SK-N-SH (cell line): ENCODE results near the gene PAGE2B. TPM values are rescaled to one million over a fixed set of nuclear protein-coding genes. Genes with fewer than 3 reads are reported as not detected.

Experiments used
- CTCF ChIA-PET: fragments of 300-600, 350-600 bp; formaldehyde crosslinking; extraction: SDS; loops from one replicate; lab custom pipeline; 2021; lab: Yijun Ruan, JAX
- POLR2A ChIA-PET: fragments of 350-600 bp; sonication (Branson Sonifier 250); formaldehyde crosslinking; extraction: SDS; loops from one replicate; lab custom pipeline; 2020; ENCODE audit warnings: antibody characterized with exemption, inconsistent platforms; lab: Yijun Ruan, JAX
- DNase-seq: peaks from one replicate; pipeline ENCODE4 v3.0.0; 2012
- H2AFZ ChIP-seq: fragments of 200-600 bp; sonication (generic); 2 replicates; pipeline ENCODE4 v1.8.1; 2016; ENCODE audit warnings: antibody characterized with exemption, mild to moderate bottlenecking, low read depth
- H3F3A ChIP-seq: fragments of 200-600 bp; sonication (generic); replicated peaks from 2 replicates; pipeline ENCODE3; 2016; ENCODE audit warnings: antibody characterized with exemption, mild to moderate bottlenecking; ENCODE audit not compliant: insufficient read depth
- H3K27ac ChIP-seq, 2 experiments: fragments of 200-500 bp in 1 of 2; fragments of 200-600 bp in 1 of 2; sonication (Bioruptor generic) in 1 of 2; sonication (generic), shearing (Covaris generic) in 1 of 2; 2 replicates each; pipeline versions ENCODE4 v1.5.1 to v1.6.1; 2014 to 2016; ENCODE audit warnings: low read depth in 2 of 2, inconsistent platforms in 1 of 2, low read length in 1 of 2, mild to moderate bottlenecking in 1 of 2, mixed read lengths in 1 of 2
- H3K27me3 ChIP-seq: fragments of 200-600 bp; sonication (generic), shearing (Covaris generic); 2 replicates; pipeline ENCODE4 v1.6.1; 2016; ENCODE audit warnings: mixed run types; ENCODE audit not compliant: insufficient read depth
- H3K36me3 ChIP-seq, 2 experiments: fragments of 200-500 bp in 1 of 2; fragments of 200-600 bp in 1 of 2; sonication (Bioruptor generic) in 1 of 2; sonication (generic) in 1 of 2; replicated peaks in 1 of 2; 2 replicates each; pipeline versions ENCODE3 to v1.5.1; 2014 to 2016; ENCODE audit warnings: low read length in 1 of 2, mild to moderate bottlenecking in 1 of 2; ENCODE audit not compliant: insufficient read depth in 2 of 2, control insufficient read depth in 1 of 2
- H3K4me1 ChIP-seq, 2 experiments: fragments of 200-500 bp in 1 of 2; fragments of 200-600 bp in 1 of 2; sonication (Bioruptor generic) in 1 of 2; sonication (generic), shearing (Covaris generic) in 1 of 2; 2 replicates each; pipeline versions ENCODE4 v1.5.1 to v1.6.1; 2014 to 2016; ENCODE audit warnings: low read depth in 1 of 2, low read length in 1 of 2, mixed run types in 1 of 2; ENCODE audit not compliant: insufficient read depth in 2 of 2, control insufficient read depth in 1 of 2
- H3K4me2 ChIP-seq: fragments of 200-600 bp; sonication (generic), shearing (Covaris generic); 2 replicates; pipeline ENCODE4 v1.6.1; 2017; ENCODE audit warnings: mixed run types
- H3K4me3 ChIP-seq, 2 experiments: fragments of 200-500 bp in 1 of 2; fragments of 200-600 bp in 1 of 2; sonication (Bioruptor generic) in 1 of 2; sonication (generic), shearing (Covaris generic) in 1 of 2; 2 replicates each; pipeline versions ENCODE4 v1.5.1 to v1.8.1; 2014 to 2016; ENCODE audit warnings: low read depth in 2 of 2, inconsistent platforms in 1 of 2, low read length in 1 of 2, mild to moderate bottlenecking in 1 of 2, mixed read lengths in 1 of 2, moderate library complexity in 1 of 2
- H3K79me2 ChIP-seq: fragments of 200-600 bp; sonication (generic); 2 replicates; pipeline ENCODE4 v1.8.1; 2017; ENCODE audit warnings: mild to moderate bottlenecking; ENCODE audit not compliant: insufficient read depth
- H3K9ac ChIP-seq: fragments of 200-600 bp; sonication (generic); 2 replicates; pipeline ENCODE4 v1.6.1; 2017; ENCODE audit warnings: mixed run types
- H3K9me2 ChIP-seq: fragments of 200-600 bp; sonication (generic); 2 replicates; pipeline ENCODE4 v1.6.1; 2017; ENCODE audit warnings: mixed run types
- H3K9me3 ChIP-seq: fragments of 200-600 bp; sonication (generic); 2 replicates; pipeline ENCODE4 v1.6.1; 2017; ENCODE audit warnings: mixed run types, mild to moderate bottlenecking, moderate library complexity
- H4K20me1 ChIP-seq: fragments of 200-600 bp; sonication (generic); 2 replicates; pipeline ENCODE4 v1.6.1; 2017; ENCODE audit warnings: mild to moderate bottlenecking, mixed run types; ENCODE audit not compliant: insufficient read depth
- CTCF ChIP-seq: fragments of 200-600 bp; sonication (generic); IDR thresholded peaks from 2 replicates; pipeline ENCODE4 v1.6.1; 2017; ENCODE audit warnings: antibody characterized with exemption, mild to moderate bottlenecking, moderate library complexity
- ELF1 ChIP-seq: IDR thresholded peaks from 2 replicates; pipeline ENCODE4 v1.4.0; 2012
- EZH2phosphoT487 ChIP-seq: fragments of 200-600 bp; sonication (generic); IDR thresholded peaks from 2 replicates; pipeline ENCODE4 v1.6.1; 2017; ENCODE audit warnings: low read depth, mixed run types, mild to moderate bottlenecking, antibody characterized with exemption, moderate library complexity, borderline replicate concordance
- FOSL2 ChIP-seq: IDR thresholded peaks from 2 replicates; pipeline ENCODE4 v1.4.0; 2012; ENCODE audit warnings: low read depth, mild to moderate bottlenecking, moderate library complexity, borderline replicate concordance
- FOXM1 ChIP-seq: IDR thresholded peaks from 2 replicates; pipeline ENCODE4 v1.4.0; 2012; ENCODE audit warnings: low read depth, mild to moderate bottlenecking
- JUND ChIP-seq: IDR thresholded peaks from 2 replicates; pipeline ENCODE4 v1.4.0; 2012
- MEF2A ChIP-seq: IDR thresholded peaks from 2 replicates; pipeline ENCODE4 v1.4.0; 2012; ENCODE audit warnings: low read depth, borderline replicate concordance
- MXI1 ChIP-seq: IDR thresholded peaks from 2 replicates; pipeline ENCODE4 v1.6.1; 2012; ENCODE audit warnings: mild to moderate bottlenecking, low read depth, low read length, improper control_type of control experiment
- NRF1 ChIP-seq: IDR thresholded peaks from 2 replicates; pipeline ENCODE4 v1.6.1; 2012; ENCODE audit warnings: low read depth, mild to moderate bottlenecking, low read length
- PBX3 ChIP-seq: IDR thresholded peaks from 2 replicates; pipeline ENCODE4; 2012
- RAD21 ChIP-seq: IDR thresholded peaks from 2 replicates; pipeline ENCODE4 v1.6.1; 2012; ENCODE audit warnings: mild to moderate bottlenecking, low read length
- RCOR1 ChIP-seq: fragments of 150-350 bp; IDR thresholded peaks from 2 replicates; pipeline ENCODE4 v1.6.1; 2017; ENCODE audit warnings: antibody characterized with exemption, low read length
- SMC3 ChIP-seq: IDR thresholded peaks from 2 replicates; pipeline ENCODE4 v1.6.1; 2012; ENCODE audit warnings: low read depth, low read length, improper control_type of control experiment
- TAF1 ChIP-seq: IDR thresholded peaks from 2 replicates; pipeline ENCODE4 v1.6.1; 2012; ENCODE audit warnings: low read depth, mild to moderate bottlenecking, low read length, moderate library complexity, borderline replicate concordance
- TCF12 ChIP-seq: IDR thresholded peaks from 2 replicates; pipeline ENCODE4 v1.4.0; 2012
- YY1 ChIP-seq: IDR thresholded peaks from 2 replicates; pipeline ENCODE4 v1.4.0; 2012; ENCODE audit warnings: low read depth, mild to moderate bottlenecking
- ZBTB33 ChIP-seq: IDR thresholded peaks from 2 replicates; pipeline ENCODE4 v1.4.0; 2012; ENCODE audit warnings: low read depth, borderline replicate concordance
- WGBS: methylation state at CpG from one replicate; pipeline ENCODE4 v1.1.6; 2017; ENCODE audit warnings: low lambda C conversion rate; 5-methylcytosine and 5-hydroxymethylcytosine counted together
- polyA plus RNA-seq, 3 experiments: library from polyadenylated mRNA; depleted of rRNA; stranded (reverse); fragments of >200 nt; gene quantifications; 2 replicates each; pipeline ENCODE4 v1.2.3, GENCODE V29; 2012

PAGE2B gene
- polyA plus RNA-seq, 1 of the 3 experiments (the other 2 are of a cell fraction): 0.31 TPM

GRCh38 chrX:55056820-55057674 is 17.8 kb upstream of the PAGE2B start:
- TF ChIP-seq SMC3: no peak
- TF ChIP-seq ELF1: no peak
- no peak for TF ChIP-seq FOXM1
- TF ChIP-seq NRF1: no peak
- no peak for TF ChIP-seq JUND
- no peak for TF ChIP-seq TAF1
- ChIA-PET POLR2A (interaction anchor here (1.2 kb wide), 1 partner anchor 417 kb away, joined by 4 read pairs; no protein-coding TSS in a partner anchor), CTCF (interaction anchor here (0.8 to 1.5 kb wide), 14 partner anchors 11 to 604 kb away, joined by 3 to 7 read pairs (median 3); partner anchors contain the start of gene ITIH6)
- Histone ChIP-seq H2AFZ (peak overlapping the region; percentile 49; the same call in 1 of the 2 replicates), H3K27me3 (no peaks in the 10 kb centered on the region; the same call in 1 of the 2 replicates), H4K20me1 (no peaks in the 10 kb centered on the region), H3K4me1 (no peaks in the 10 kb centered on the region), H3K27ac (peak overlapping the region in 1 of 2 experiments; percentile 44; a peak in 2 of 4 replicates), H3K9me2 (no peaks in the 10 kb centered on the region), H3K9me3 (no peaks in the 10 kb centered on the region), H3K4me3 (peak overlapping the region; percentile 2 to 7; a peak in 1 of 4 replicates), H3K4me2 (peak overlapping the region; percentile 50; the same call in 1 of the 2 replicates), H3K36me3 (peaks cover 0 to 4% of the 10 kb centered on the region in 2 experiments), H3K79me2 (no peaks in the 10 kb centered on the region), H3F3A (no peaks in the 10 kb centered on the region), H3K9ac (no peak overlapping the region)
- DNase-seq: no peak
- WGBS: 6% methylated on average over 7 of the region's 7 CpGs

- peak overlapping the region; percentile 50; the same call in 1 of the 2 replicates for H3K4me2 ChIP-seq
- peaks cover 0 to 4% of the 10 kb centered on the region in 2 experiments for H3K36me3 ChIP-seq
- POLR2A ChIA-PET: interaction anchor here (1.2 kb wide), 1 partner anchor 418 kb away, joined by 4 read pairs; no protein-coding TSS in a partner anchor
- H3K9ac ChIP-seq: no peak overlapping the region
- H3K9me3 ChIP-seq: no peaks in the 10 kb centered on the region
- peak overlapping the region; percentile 49; the same call in 1 of the 2 replicates for H2AFZ ChIP-seq
- no peaks in the 10 kb centered on the region for H3K27me3 ChIP-seq
- peak overlapping the region in 1 of 2 experiments; percentile 44; a peak in 2 of 4 replicates for H3K27ac ChIP-seq
- H3F3A ChIP-seq: no peaks in the 10 kb centered on the region
- peak; percentile 40 for DNase-seq
- CTCF ChIA-PET: interaction anchor here (0.8 to 1.5 kb wide), 14 partner anchors 12 to 605 kb away, joined by 3 to 7 read pairs (median 3); partner anchors contain the start of gene ITIH6
- H3K9me2 ChIP-seq: no peaks in the 10 kb centered on the region
- WGBS: 13% methylated on average over 5 of the region's 5 CpGs
- no peaks in the 10 kb centered on the region for H3K4me1 ChIP-seq
- peak overlapping the region; percentile 2 to 7; a peak in 1 of 4 replicates for H3K4me3 ChIP-seq
- no peaks in the 10 kb centered on the region for H4K20me1 ChIP-seq
- H3K79me2 ChIP-seq: no peaks in the 10 kb centered on the region
- TF ChIP-seq FOSL2 (no peak), YY1 (no peak), TCF12 (no peak), ZBTB33 (no peak), RAD21 (peak; percentile 91), EZH2phosphoT487 (no peak), MXI1 (peak; percentile 20; the same call in 1 of the 2 replicates), RCOR1 (no peak), PBX3 (no peak), CTCF (peak; percentile 93), MEF2A (no peak)
These were observed 17.1 kb upstream of the PAGE2B start for GRCh38 chrX:55057675-55058249.
